Measurements from ENCODE around the gene IKBKE. TPM values are rescaled to one million over a fixed set of nuclear protein-coding genes. Genes with fewer than 3 reads are reported as not detected.

Gene IKBKE
- total RNA-seq, 4 donors from 2014 or later: 1.4 to 2.5 (median 2.3) TPM

DNA sequence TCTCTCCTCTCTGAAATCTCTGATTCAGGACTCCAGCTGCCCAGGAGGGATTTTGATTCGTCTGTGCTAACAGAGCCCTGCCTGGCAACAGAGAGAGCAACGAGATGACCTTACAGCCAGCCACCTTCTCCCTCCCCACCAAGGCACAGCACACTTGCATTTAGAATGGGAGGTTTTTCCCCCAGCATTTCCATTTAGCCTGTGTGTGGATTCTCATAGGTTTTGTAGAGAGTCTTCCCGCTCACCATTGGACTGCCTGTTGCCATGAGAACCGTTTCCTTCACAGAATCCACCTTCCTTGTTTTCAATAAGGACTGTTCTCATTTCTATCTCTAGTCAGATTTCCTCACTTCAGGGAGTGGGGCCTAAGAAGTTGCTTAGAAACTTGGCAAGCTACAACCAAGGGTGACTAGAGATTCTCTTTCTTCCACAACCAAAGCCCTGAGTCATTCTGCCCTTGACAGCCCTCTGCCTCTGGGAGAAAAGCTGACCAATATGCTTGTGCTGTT is 5.8 kb upstream of the IKBKE start:
- DNase-seq (ENCODE audit: extremely low spot score): no peak
- Histone ChIP-seq H3K27ac (replicated peaks in 1 of 4) (peak overlapping the region in 2 of 4 donors; percentile 15 to 26), H3K9me3 (no peaks in the 10 kb centered on the region), H3K4me3 (no peak overlapping the region), H3K36me3 (peaks cover 3 to 6% (median 4%) of the 10 kb centered on the region in 4 donors), H3K27me3 (peaks cover 0 to 24% (median 0%) of the 10 kb centered on the region in 4 donors), H3K4me1 (peaks cover 1 to 24% (median 13%) of the 10 kb centered on the region in 4 donors)
- whole genome bisulfite sequencing: 66% methylated on average over 4 of the region's 4 CpGs
- intact Hi-C loops (cut with DNase I): no loop called here
- no peak for TF ChIP-seq POLR2A (IDR thresholded peaks at IDR 0.05; ENCODE audit: low read depth)
- TF ChIP-seq POLR2AphosphoS5 (IDR thresholded peaks at IDR 0.05): no peak
- no peak for TF ChIP-seq EP300 (IDR thresholded peaks at IDR 0.05)
- TF ChIP-seq, protein P1, sequence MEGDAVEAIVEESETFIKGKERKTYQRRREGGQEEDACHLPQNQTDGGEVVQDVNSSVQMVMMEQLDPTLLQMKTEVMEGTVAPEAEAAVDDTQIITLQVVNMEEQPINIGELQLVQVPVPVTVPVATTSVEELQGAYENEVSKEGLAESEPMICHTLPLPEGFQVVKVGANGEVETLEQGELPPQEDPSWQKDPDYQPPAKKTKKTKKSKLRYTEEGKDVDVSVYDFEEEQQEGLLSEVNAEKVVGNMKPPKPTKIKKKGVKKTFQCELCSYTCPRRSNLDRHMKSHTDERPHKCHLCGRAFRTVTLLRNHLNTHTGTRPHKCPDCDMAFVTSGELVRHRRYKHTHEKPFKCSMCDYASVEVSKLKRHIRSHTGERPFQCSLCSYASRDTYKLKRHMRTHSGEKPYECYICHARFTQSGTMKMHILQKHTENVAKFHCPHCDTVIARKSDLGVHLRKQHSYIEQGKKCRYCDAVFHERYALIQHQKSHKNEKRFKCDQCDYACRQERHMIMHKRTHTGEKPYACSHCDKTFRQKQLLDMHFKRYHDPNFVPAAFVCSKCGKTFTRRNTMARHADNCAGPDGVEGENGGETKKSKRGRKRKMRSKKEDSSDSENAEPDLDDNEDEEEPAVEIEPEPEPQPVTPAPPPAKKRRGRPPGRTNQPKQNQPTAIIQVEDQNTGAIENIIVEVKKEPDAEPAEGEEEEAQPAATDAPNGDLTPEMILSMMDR (IDR thresholded peaks at IDR 0.05): no peak

DNA sequence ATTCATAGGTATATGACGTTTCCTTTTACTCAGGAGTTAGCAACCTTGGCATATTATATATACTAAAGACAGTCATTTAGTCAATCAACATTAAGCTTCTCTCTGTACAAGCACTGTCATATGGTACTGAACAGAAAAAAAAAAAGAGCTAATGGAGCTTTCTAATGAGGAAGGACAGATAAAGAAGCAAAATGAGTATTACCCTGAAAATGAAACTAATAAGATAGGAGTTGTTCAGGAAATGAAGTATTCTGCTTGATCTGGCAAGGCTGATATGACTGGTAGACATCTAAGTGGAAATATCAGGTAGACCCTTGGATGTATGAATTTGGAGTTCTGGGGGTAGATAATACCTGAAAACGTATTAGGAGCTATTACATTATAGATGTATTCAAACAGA is 4.3 kb upstream of the IKBKE start:
- Histone ChIP-seq H3K27ac (replicated peaks in 1 of 4) (no peak overlapping the region), H3K4me1 (peaks cover 16 to 38% (median 24%) of the 10 kb centered on the region in 4 donors), H3K27me3 (peaks cover 0 to 24% (median 0%) of the 10 kb centered on the region in 4 donors), H3K36me3 (peaks cover 3 to 5% (median 3%) of the 10 kb centered on the region in 4 donors), H3K4me3 (no peak overlapping the region), H3K9me3 (no peaks in the 10 kb centered on the region)
- intact Hi-C loops (cut with DNase I): no loop called here
- 77% methylated on average over 2 of the region's 2 CpGs for WGBS
- no peak for TF ChIP-seq POLR2A (IDR thresholded peaks at IDR 0.05; ENCODE audit: low read depth)
- TF ChIP-seq, protein P1 (IDR thresholded peaks at IDR 0.05): no peak
- no peak for TF ChIP-seq POLR2AphosphoS5 (IDR thresholded peaks at IDR 0.05)
- TF ChIP-seq EP300 (IDR thresholded peaks at IDR 0.05): no peak
- DNase-seq (ENCODE audit: extremely low spot score): no peak

DNA sequence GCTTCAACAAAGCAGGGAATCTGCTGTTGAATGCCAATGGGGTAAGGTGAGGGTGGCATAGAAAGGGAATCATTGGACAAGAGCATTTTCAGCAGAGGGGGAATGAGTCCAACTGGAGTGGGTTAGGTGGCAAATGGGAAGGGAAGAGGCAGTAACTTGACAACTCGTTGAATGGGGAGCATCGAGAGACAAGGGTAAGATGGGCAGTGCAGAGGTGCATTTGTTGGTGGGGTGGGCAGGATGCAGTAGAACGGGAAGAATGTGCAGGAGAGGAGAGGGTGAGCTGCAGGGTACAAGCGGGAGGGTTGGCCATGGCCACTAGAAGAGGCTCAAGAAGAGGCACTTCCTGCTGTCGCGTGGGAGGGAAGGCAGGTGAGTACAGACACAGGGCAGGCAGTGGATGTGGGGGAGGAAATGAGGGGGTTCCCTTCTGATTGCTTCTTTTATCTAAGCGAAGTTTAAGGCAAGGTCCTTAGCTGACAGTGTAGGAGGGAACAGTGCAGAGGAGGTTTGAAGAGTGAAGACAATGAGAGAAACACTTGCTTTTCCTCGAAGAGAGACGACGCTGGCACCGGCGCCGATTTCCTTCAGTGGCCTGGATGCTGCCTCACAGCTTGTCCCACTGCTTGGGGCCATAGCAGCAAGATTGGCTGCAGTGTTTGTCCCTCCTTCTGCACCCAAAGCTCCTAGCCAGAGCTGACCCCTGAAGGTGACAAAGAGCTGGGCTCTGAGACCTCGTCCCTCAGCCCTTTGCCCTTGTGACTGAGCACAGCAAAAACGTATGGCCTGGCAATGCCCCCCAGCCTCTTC is 3.2 kb upstream of the IKBKE start:
- Histone ChIP-seq H3K4me3 (no peak overlapping the region), H3K4me1 (peaks cover 21 to 44% (median 25%) of the 10 kb centered on the region in 4 donors), H3K36me3 (peaks cover 0 to 5% (median 2%) of the 10 kb centered on the region in 4 donors), H3K27ac (replicated peaks in 1 of 4) (no peak overlapping the region), H3K27me3 (peaks cover 0 to 24% (median 0%) of the 10 kb centered on the region in 4 donors), H3K9me3 (no peaks in the 10 kb centered on the region)
- no peak for DNase-seq (ENCODE audit: extremely low spot score)
- TF ChIP-seq POLR2AphosphoS5 (IDR thresholded peaks at IDR 0.05): no peak
- TF ChIP-seq, protein P1 (IDR thresholded peaks at IDR 0.05): no peak
- no peak for TF ChIP-seq POLR2A (IDR thresholded peaks at IDR 0.05; ENCODE audit: low read depth)
- no peak for TF ChIP-seq EP300 (IDR thresholded peaks at IDR 0.05)
- intact Hi-C loops (cut with DNase I): no loop called here
- WGBS: 60% methylated on average over 15 of the region's 15 CpGs

DNA sequence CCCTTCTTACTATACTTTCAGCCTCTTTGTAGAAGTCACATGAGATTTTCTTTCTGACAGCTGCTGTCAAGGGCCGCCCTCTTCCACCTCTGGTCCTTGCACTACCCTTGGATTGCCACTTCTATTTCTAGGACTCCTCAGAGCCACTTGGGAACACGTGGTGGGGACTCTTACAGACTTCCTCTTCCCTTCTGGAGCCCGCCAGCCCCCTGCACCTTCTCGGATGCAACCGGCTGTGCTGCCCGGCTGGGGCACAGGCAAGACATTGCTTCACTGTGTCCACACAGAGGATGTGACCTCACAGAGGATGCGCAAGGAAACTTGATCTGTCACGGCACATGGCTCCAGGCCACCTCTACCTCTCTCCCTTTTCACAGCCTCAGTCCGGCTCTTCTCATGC is 2.4 kb upstream of the IKBKE start:
- no peak for TF ChIP-seq EP300 (IDR thresholded peaks at IDR 0.05)
- TF ChIP-seq, protein P1 (IDR thresholded peaks at IDR 0.05): no peak
- TF ChIP-seq POLR2A (IDR thresholded peaks at IDR 0.05; ENCODE audit: low read depth): no peak
- TF ChIP-seq POLR2AphosphoS5 (IDR thresholded peaks at IDR 0.05): no peak
- peaks cover 0 to 5% (median 0%) of the 10 kb centered on the region in 4 donors for H3K36me3 ChIP-seq
- 51% methylated on average over 9 of the region's 9 CpGs for WGBS
- peaks cover 0 to 24% (median 0%) of the 10 kb centered on the region in 4 donors for H3K27me3 ChIP-seq
- DNase-seq (ENCODE audit: extremely low spot score): no peak
- H3K9me3 ChIP-seq: no peaks in the 10 kb centered on the region
- intact Hi-C loops (cut with DNase I): no loop called here
- no peak overlapping the region for H3K4me3 ChIP-seq
- H3K27ac ChIP-seq (replicated peaks in 1 of 4): no peak overlapping the region
- H3K4me1 ChIP-seq: peaks cover 21 to 50% (median 25%) of the 10 kb centered on the region in 4 donors

All from esophagus muscularis mucosa (tissue), 4 donors.